ENCODE measurements around the gene KSR2.

Gene KSR2

GRCh38 chr12:117854339-117855012, 114.3 kb downstream of the KSR2 start:
- peak; percentile 25 for DNase-seq

- DNase-seq = no peak
Measured at GRCh38 chr12:117853600-117853999, 115.2 kb downstream of the KSR2 start.

- no peak for DNase-seq
Measured at GRCh38 chr12:117850048-117850447, 118.7 kb downstream of the KSR2 start.

- no peak for DNase-seq
Measured at GRCh38 chr12:117847371-117847770, 121.4 kb downstream of the KSR2 start.

- no peak for DNase-seq
Measured at GRCh38 chr12:117845271-117845904, 123.4 kb downstream of the KSR2 start.

- no peak for DNase-seq
Measured at GRCh38 chr12:117844114-117844830, 124.5 kb downstream of the KSR2 start.

- DNase-seq = no peak
Measured at GRCh38 chr12:117842630-117843029, 126.2 kb downstream of the KSR2 start.

GRCh38 chr12:117842220-117842619, 126.6 kb downstream of the KSR2 start:
- DNase-seq = no peak

- DNase-seq = no peak
Measured at GRCh38 chr12:117837737-117838050, 131.1 kb downstream of the KSR2 start.

- DNase-seq = peak; percentile 74
Measured at GRCh38 chr12:117836999-117837736, 131.6 kb downstream of the KSR2 start.

GRCh38 chr12:117836476-117836875, 132.3 kb downstream of the KSR2 start:
- no peak for DNase-seq

GRCh38 chr12:117835156-117835555, 133.6 kb downstream of the KSR2 start:
- no peak for DNase-seq

- DNase-seq = no peak
Measured at GRCh38 chr12:117832459-117833457, 136.0 kb downstream of the KSR2 start.

GRCh38 chr12:117830471-117830870, 138.3 kb downstream of the KSR2 start:
- no peak for DNase-seq

- DNase-seq = no peak
Measured at GRCh38 chr12:117829108-117829507, 139.7 kb downstream of the KSR2 start.

GRCh38 chr12:117827660-117828059, 141.1 kb downstream of the KSR2 start:
- no peak for DNase-seq

GRCh38 chr12:117825827-117826226, 143.0 kb downstream of the KSR2 start:
- no peak for DNase-seq

GRCh38 chr12:117821480-117822175, 147.2 kb downstream of the KSR2 start:
- DNase-seq = no peak

- no peak for DNase-seq
Measured at GRCh38 chr12:117820216-117820907, 148.4 kb downstream of the KSR2 start.

- no peak for DNase-seq
Measured at GRCh38 chr12:117819160-117819559, 149.6 kb downstream of the KSR2 start.

GRCh38 chr12:117818400-117818799, 150.4 kb downstream of the KSR2 start:
- DNase-seq = no peak

Measured in stimulated activated CD4-positive, alpha-beta T cell treated with anti-CD3 and anti-CD28 coated beads, Interleukin-12 subunit alpha, Interleukin-12 subunit beta, amount 100 ng/mL, for 4 hours (primary cell).